ENCODE data around the gene IRX3.

The IRX3 gene

DNA sequence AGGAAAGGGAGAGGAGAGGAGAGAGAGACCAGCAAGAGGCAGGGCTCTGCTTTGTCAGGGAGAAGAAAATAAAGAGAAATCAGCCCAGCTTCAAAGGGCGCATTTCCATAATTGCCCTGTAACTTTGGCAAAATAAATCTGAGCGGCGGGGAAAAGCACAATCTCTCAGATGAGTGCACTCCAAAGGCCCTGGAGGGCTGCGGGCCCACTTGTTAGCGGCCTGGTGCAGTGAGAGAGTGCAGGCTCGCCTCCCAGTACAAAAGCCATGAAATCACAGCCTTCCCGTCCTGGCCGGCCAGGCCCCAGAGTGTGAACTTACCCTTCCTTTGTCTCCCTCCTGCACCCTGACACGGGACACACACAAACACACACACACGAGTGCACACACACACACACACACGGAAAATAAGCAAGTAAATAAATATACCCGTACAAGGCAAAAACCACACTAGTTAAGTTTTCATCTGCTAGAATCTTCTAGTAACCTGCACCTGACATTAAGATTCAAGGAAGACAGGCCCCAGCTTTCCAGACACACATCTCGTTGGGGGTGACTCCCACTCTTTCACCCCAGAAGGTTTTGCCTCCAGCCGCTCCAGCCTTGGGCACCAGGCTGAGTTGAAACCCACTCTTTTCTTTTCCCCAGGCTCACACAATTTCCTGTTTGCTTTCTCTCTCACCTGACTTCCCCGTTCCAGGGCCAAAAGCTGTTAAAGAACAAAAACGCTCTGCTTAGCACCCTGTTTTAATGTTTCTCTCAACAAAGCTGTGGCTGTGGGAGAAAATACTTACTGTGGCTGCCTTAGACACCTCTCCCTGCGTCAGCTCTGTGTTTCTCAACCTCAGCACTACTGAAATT, 8.5 kb downstream of the IRX3 start:
- no peaks in the 10 kb centered on the region for H3K36me3 ChIP-seq (ENCODE audit: control insufficient read depth in 5 of 5, insufficient read depth in 5 of 5, low read length in 5 of 5)
- peaks cover 0 to 6% (median 4%) of the 10 kb centered on the region in 5 donors for H3K4me1 ChIP-seq (ENCODE audit: control insufficient read depth in 5 of 5, insufficient read depth in 5 of 5, low read length in 5 of 5)
- no peaks in the 10 kb centered on the region for H3K9me3 ChIP-seq (ENCODE audit: control insufficient read depth in 5 of 5, low read length in 5 of 5)
- no peak overlapping the region for H3K9ac ChIP-seq (ENCODE audit: low read length in 5 of 5)
- H3K27ac ChIP-seq (ENCODE audit: low read depth, low read length): no peak overlapping the region
- no peak overlapping the region for H3K4me3 ChIP-seq (ENCODE audit: low read depth in 1 of 5, low read length in 5 of 5)
- peaks cover 0 to 14% (median 3%) of the 10 kb centered on the region in 5 donors for H3K27me3 ChIP-seq (ENCODE audit: control insufficient read depth in 5 of 5, insufficient read depth in 4 of 5, low read length in 5 of 5)

DNA sequence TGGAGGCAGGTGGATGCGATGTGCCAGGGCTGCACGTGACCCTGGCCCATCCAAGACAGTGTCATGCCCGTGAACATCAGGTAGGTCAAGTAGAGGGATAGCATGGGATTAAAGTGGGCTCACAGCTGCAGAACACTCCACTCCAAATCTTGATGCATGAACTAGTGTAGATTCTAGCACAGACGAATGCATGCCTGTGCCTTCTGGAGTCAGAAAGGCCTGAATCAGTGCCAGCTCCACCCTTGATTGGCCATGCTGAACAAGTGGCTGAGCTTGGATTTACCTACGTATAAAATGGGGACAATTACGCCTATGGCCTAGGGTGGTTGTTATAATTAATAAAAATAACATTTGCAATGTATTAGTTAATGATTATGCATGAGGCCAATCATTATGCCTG, 10.6 kb downstream of the IRX3 start:
- Histone ChIP-seq H3K4me3 (ENCODE audit: low read depth in 1 of 5, low read length in 5 of 5) (no peak overlapping the region), H3K36me3 (ENCODE audit: control insufficient read depth in 5 of 5, insufficient read depth in 5 of 5, low read length in 5 of 5) (no peaks in the 10 kb centered on the region), H3K4me1 (ENCODE audit: control insufficient read depth in 5 of 5, insufficient read depth in 5 of 5, low read length in 5 of 5) (no peaks in the 10 kb centered on the region), H3K27me3 (ENCODE audit: control insufficient read depth in 5 of 5, insufficient read depth in 4 of 5, low read length in 5 of 5) (peaks cover 0 to 3% (median 0%) of the 10 kb centered on the region in 5 donors), H3K9me3 (ENCODE audit: control insufficient read depth in 5 of 5, low read length in 5 of 5) (peaks cover 0 to 4% (median 0%) of the 10 kb centered on the region in 5 donors), H3K27ac (ENCODE audit: low read depth, low read length) (no peak overlapping the region), H3K9ac (ENCODE audit: low read length in 5 of 5) (no peak overlapping the region)

DNA sequence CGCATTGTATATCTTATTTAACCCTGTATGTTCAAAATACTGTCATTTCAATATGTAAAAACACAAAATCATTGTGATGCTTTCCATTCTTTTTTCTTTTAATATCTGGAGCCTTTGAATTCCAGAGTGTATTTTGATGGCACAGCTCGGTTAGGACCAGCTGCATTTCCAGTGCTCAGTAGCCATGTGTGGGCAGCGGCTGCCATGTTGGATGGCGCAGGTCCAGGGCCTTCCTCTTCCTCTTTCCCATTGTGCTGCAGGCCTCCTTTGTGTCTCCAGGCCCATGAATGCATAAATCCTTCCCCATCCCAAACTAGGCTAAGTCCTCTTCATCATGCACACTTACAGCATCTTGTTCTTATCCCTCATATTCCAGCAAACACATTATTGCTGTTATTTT, 13.0 kb downstream of the IRX3 start:
- no peaks in the 10 kb centered on the region for H3K36me3 ChIP-seq (ENCODE audit: control insufficient read depth in 5 of 5, insufficient read depth in 5 of 5, low read length in 5 of 5)
- H3K4me3 ChIP-seq (ENCODE audit: low read depth in 1 of 5, low read length in 5 of 5): no peak overlapping the region
- H3K4me1 ChIP-seq (ENCODE audit: control insufficient read depth in 5 of 5, insufficient read depth in 5 of 5, low read length in 5 of 5): peaks cover 0 to 5% (median 3%) of the 10 kb centered on the region in 5 donors
- H3K9me3 ChIP-seq (ENCODE audit: control insufficient read depth in 5 of 5, low read length in 5 of 5): peaks cover 0 to 4% (median 0%) of the 10 kb centered on the region in 5 donors
- no peaks in the 10 kb centered on the region for H3K27me3 ChIP-seq (ENCODE audit: control insufficient read depth in 5 of 5, insufficient read depth in 4 of 5, low read length in 5 of 5)
- no peak overlapping the region for H3K27ac ChIP-seq (ENCODE audit: low read depth, low read length)
- H3K9ac ChIP-seq (ENCODE audit: low read length in 5 of 5): no peak overlapping the region

DNA sequence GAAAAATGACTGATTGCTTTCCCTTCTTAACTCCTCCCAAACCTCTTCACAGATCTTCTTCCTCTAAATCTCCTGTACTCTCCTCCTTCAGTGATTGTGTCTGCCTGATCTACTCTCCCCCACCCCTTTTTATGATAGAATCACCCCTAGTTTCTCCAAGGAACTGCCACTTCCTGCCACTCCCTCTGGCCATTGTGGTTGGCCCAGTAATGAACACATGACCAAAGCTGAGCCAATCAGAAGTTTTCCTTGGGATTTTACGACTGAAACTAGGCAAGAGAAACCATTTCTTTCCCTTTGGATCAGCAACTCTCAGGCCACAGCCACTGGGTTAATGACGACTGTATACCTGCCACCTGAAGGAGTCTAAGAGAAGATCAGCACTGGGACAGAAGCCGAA, 15.9 kb downstream of the IRX3 start:
- Histone ChIP-seq H3K27me3 (ENCODE audit: control insufficient read depth in 5 of 5, insufficient read depth in 4 of 5, low read length in 5 of 5) (no peaks in the 10 kb centered on the region), H3K36me3 (ENCODE audit: control insufficient read depth in 5 of 5, insufficient read depth in 5 of 5, low read length in 5 of 5) (no peaks in the 10 kb centered on the region), H3K4me3 (ENCODE audit: low read depth in 1 of 5, low read length in 5 of 5) (no peak overlapping the region), H3K9me3 (ENCODE audit: control insufficient read depth in 5 of 5, low read length in 5 of 5) (peaks cover 0 to 4% (median 0%) of the 10 kb centered on the region in 5 donors), H3K4me1 (ENCODE audit: control insufficient read depth in 5 of 5, insufficient read depth in 5 of 5, low read length in 5 of 5) (peaks cover 0 to 21% (median 16%) of the 10 kb centered on the region in 5 donors), H3K27ac (ENCODE audit: low read depth, low read length) (no peak overlapping the region), H3K9ac (ENCODE audit: low read length in 5 of 5) (no peak overlapping the region)

DNA sequence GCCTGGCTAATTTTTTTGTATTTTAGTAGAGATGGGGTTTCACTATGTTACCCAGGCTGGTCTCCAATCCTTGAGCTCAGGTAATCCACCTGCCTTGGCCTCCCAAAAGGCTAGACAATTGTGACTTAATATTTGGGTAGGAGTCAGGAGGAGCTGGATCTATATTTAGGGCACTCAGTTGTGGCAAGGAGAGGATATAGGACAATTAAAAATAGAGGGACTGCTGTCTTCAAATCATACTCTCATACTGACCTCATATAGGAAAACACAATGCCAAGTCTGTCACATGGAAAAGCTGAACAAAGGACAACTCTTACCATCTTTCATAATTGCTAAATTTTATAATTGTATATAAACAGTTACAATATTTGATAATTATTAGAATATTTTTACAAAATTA, 17.1 kb downstream of the IRX3 start:
- Histone ChIP-seq H3K9me3 (ENCODE audit: control insufficient read depth in 5 of 5, low read length in 5 of 5) (peaks cover 0 to 4% (median 0%) of the 10 kb centered on the region in 5 donors), H3K9ac (ENCODE audit: low read length in 5 of 5) (no peak overlapping the region), H3K4me3 (ENCODE audit: low read depth in 1 of 5, low read length in 5 of 5) (no peak overlapping the region), H3K27ac (ENCODE audit: low read depth, low read length) (no peak overlapping the region), H3K36me3 (ENCODE audit: control insufficient read depth in 5 of 5, insufficient read depth in 5 of 5, low read length in 5 of 5) (no peaks in the 10 kb centered on the region), H3K4me1 (ENCODE audit: control insufficient read depth in 5 of 5, insufficient read depth in 5 of 5, low read length in 5 of 5) (peaks cover 0 to 21% (median 16%) of the 10 kb centered on the region in 5 donors), H3K27me3 (ENCODE audit: control insufficient read depth in 5 of 5, insufficient read depth in 4 of 5, low read length in 5 of 5) (peaks cover 0 to 3% (median 0%) of the 10 kb centered on the region in 5 donors)

DNA sequence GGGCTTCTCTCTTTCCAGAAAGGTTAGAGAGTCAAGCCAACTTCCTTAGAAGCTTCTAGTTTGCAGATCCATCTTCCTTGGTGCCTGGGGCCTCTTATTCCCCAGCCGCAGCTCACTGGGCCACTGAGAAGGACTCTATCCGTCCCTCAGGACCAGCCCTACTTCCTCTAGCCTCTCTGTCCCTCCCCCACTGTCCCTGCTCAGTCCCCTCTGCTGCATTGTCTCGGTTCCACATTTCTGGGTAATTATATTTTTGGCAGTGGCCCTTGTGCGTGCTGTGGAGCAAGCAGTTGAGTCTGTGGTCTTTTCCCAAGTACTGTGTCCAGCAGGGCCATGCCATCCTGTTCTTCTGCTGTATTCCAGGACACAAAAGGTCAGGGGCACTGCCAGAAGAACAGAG, 17.8 kb downstream of the IRX3 start:
- Histone ChIP-seq H3K4me3 (ENCODE audit: low read depth in 1 of 5, low read length in 5 of 5) (no peak overlapping the region), H3K9me3 (ENCODE audit: control insufficient read depth in 5 of 5, low read length in 5 of 5) (peaks cover 0 to 4% (median 0%) of the 10 kb centered on the region in 5 donors), H3K9ac (ENCODE audit: low read length in 5 of 5) (no peak overlapping the region), H3K36me3 (ENCODE audit: control insufficient read depth in 5 of 5, insufficient read depth in 5 of 5, low read length in 5 of 5) (no peaks in the 10 kb centered on the region), H3K27me3 (ENCODE audit: control insufficient read depth in 5 of 5, insufficient read depth in 4 of 5, low read length in 5 of 5) (peaks cover 0 to 3% (median 0%) of the 10 kb centered on the region in 5 donors), H3K27ac (ENCODE audit: low read depth, low read length) (no peak overlapping the region), H3K4me1 (ENCODE audit: control insufficient read depth in 5 of 5, insufficient read depth in 5 of 5, low read length in 5 of 5) (peaks cover 0 to 21% (median 16%) of the 10 kb centered on the region in 5 donors)

DNA sequence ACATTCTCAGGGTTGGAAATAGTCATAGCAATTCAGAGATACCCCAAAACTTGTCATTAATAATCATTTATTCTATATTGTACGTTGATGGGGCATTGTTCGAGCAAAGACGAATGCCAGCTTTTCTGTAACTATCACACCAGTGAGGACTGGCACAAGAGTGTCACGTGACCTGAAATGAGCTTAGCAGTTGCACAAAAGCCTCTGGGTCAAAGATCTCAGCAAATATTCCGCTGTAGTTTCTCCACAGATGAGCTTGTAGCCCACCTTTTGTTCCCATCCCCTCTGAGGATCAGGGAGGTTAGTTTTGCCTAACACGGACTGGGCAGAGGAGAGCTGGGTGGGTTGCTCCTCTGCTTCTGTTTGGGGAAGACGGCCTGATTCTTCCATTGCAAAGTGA, 18.2 kb downstream of the IRX3 start:
- no peaks in the 10 kb centered on the region for H3K36me3 ChIP-seq (ENCODE audit: control insufficient read depth in 5 of 5, insufficient read depth in 5 of 5, low read length in 5 of 5)
- H3K4me3 ChIP-seq (ENCODE audit: low read depth in 1 of 5, low read length in 5 of 5): no peak overlapping the region
- H3K27ac ChIP-seq (ENCODE audit: low read depth, low read length): no peak overlapping the region
- H3K27me3 ChIP-seq (ENCODE audit: control insufficient read depth in 5 of 5, insufficient read depth in 4 of 5, low read length in 5 of 5): peaks cover 0 to 3% (median 0%) of the 10 kb centered on the region in 5 donors
- H3K9ac ChIP-seq (ENCODE audit: low read length in 5 of 5): no peak overlapping the region
- H3K9me3 ChIP-seq (ENCODE audit: control insufficient read depth in 5 of 5, low read length in 5 of 5): peaks cover 0 to 4% (median 0%) of the 10 kb centered on the region in 5 donors
- H3K4me1 ChIP-seq (ENCODE audit: control insufficient read depth in 5 of 5, insufficient read depth in 5 of 5, low read length in 5 of 5): peaks cover 0 to 21% (median 16%) of the 10 kb centered on the region in 5 donors

DNA sequence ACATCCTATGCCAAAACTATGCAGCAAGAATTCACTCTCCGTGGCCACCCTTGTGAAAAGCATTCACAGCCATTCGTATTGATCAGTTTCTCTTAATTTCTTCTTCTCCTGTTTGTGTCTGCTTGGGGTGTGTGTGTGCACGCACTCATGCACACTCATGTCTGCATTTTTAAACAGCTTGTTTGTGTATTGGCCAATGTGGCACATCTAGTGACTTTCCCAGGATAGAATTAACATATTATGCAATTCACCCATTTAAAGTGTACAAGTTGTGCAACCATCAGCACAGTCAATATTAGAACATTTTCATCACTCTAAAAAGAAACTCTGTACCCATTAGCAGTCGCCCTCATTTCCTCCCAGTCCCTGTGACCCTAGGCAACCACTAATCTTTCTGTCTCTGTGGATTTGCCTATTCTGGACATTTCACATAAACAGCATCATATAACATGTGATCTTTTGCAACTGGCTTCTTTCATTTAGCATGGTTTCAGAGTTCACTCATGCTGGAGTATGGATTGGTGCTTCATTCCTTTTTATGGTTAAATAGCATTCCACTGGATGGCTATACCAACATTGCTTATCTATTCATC, 20.1 kb downstream of the IRX3 start:
- H3K27ac ChIP-seq (ENCODE audit: low read depth, low read length): no peak overlapping the region

DNA sequence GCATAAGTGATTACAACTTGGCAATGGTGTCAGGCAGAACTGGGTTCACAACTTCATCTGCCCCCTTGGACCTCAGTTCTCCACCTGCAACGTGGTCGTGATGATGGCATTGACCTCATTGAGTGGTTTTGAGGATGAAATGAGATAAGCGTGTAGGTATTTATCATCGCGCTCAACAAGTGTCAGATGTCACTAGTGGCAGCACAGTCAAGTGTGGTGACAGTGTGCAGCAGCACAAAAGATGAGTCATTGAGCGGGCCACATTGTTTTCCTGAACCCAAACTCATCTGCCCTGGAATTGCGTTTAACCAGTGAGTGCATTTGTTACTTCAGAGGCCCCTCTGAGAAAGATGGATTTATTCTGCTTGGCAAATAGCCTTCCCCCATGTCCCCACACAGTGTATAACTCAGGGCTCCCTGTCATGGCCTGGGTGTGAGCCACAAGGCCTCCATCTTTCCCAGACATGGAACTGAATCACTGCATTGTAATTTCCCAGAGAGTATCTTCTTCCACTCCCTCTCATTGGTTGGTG, 20.9 kb downstream of the IRX3 start:
- no peaks in the 10 kb centered on the region for H3K36me3 ChIP-seq (ENCODE audit: control insufficient read depth in 5 of 5, insufficient read depth in 5 of 5, low read length in 5 of 5)
- no peak overlapping the region for H3K4me3 ChIP-seq (ENCODE audit: low read depth in 1 of 5, low read length in 5 of 5)
- no peak overlapping the region for H3K27ac ChIP-seq (ENCODE audit: low read depth, low read length)
- H3K27me3 ChIP-seq (ENCODE audit: control insufficient read depth in 5 of 5, insufficient read depth in 4 of 5, low read length in 5 of 5): peaks cover 0 to 3% (median 0%) of the 10 kb centered on the region in 5 donors
- H3K9ac ChIP-seq (ENCODE audit: low read length in 5 of 5): no peak overlapping the region
- H3K4me1 ChIP-seq (ENCODE audit: control insufficient read depth in 5 of 5, insufficient read depth in 5 of 5, low read length in 5 of 5): peaks cover 0 to 21% (median 16%) of the 10 kb centered on the region in 5 donors
- H3K9me3 ChIP-seq (ENCODE audit: control insufficient read depth in 5 of 5, low read length in 5 of 5): peaks cover 0 to under 1% (median 0%) of the 10 kb centered on the region in 5 donors

More for the DNA sequence above, 20.1 kb downstream of the IRX3 start:
- H3K27me3 ChIP-seq (ENCODE audit: control insufficient read depth in 5 of 5, insufficient read depth in 4 of 5, low read length in 5 of 5): peaks cover 0 to 3% (median 0%) of the 10 kb centered on the region in 5 donors
- H3K4me1 ChIP-seq (ENCODE audit: control insufficient read depth in 5 of 5, insufficient read depth in 5 of 5, low read length in 5 of 5): peaks cover 0 to 21% (median 16%) of the 10 kb centered on the region in 5 donors
- H3K4me3 ChIP-seq (ENCODE audit: low read depth in 1 of 5, low read length in 5 of 5): no peak overlapping the region
- H3K36me3 ChIP-seq (ENCODE audit: control insufficient read depth in 5 of 5, insufficient read depth in 5 of 5, low read length in 5 of 5): no peaks in the 10 kb centered on the region
- H3K9me3 ChIP-seq (ENCODE audit: control insufficient read depth in 5 of 5, low read length in 5 of 5): peaks cover 0 to 3% (median 0%) of the 10 kb centered on the region in 5 donors
- no peak overlapping the region for H3K9ac ChIP-seq (ENCODE audit: low read length in 5 of 5)

DNA sequence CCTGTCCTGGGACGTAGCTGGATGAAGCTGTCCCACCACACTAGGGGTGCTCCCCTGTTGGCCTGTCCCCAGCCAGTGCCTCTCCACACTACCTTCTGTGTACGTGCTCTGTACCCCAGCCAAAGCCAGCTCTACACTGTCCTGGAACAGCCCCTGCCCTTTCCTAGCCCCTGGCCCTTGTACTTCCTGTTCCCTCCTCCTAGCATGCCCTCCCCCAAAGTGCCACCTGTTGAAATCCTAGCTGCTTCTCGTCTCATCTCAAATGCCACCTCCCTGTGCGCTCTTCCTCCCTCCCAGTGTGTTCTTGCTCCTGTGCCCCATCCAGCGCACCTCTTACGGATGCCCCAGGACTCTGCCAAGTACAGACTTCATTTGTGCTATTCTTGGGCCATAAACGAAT, 33.5 kb downstream of the IRX3 start:
- Histone ChIP-seq H3K4me3 (ENCODE audit: low read depth in 1 of 5, low read length in 5 of 5) (no peak overlapping the region), H3K9ac (ENCODE audit: low read length in 5 of 5) (no peak overlapping the region), H3K36me3 (ENCODE audit: control insufficient read depth in 5 of 5, insufficient read depth in 5 of 5, low read length in 5 of 5) (no peaks in the 10 kb centered on the region), H3K4me1 (ENCODE audit: control insufficient read depth in 5 of 5, insufficient read depth in 5 of 5, low read length in 5 of 5) (no peaks in the 10 kb centered on the region), H3K27ac (ENCODE audit: low read depth, low read length) (no peak overlapping the region), H3K9me3 (ENCODE audit: control insufficient read depth in 5 of 5, low read length in 5 of 5) (no peaks in the 10 kb centered on the region), H3K27me3 (ENCODE audit: control insufficient read depth in 5 of 5, insufficient read depth in 4 of 5, low read length in 5 of 5) (peaks cover 0 to 14% (median 0%) of the 10 kb centered on the region in 5 donors)
